ENCODE data around the gene MFSD12.

- TF ChIP-seq CTCF (IDR thresholded peaks at IDR 0.05; ENCODE audit: extremely low read depth in 1 of 2, insufficient read depth in 1 of 2, low read depth in 1 of 2, low read length in 2 of 2): no peak
- TF ChIP-seq POLR2A (IDR thresholded peaks at IDR 0.05; ENCODE audit: low read depth, low read length): no peak
Measured at GRCh38 chr19:3528080-3528479, 29.3 kb downstream of the MFSD12 start.

Measured in endothelial cell of umbilical vein (primary cell).